Muscle of arm (tissue), 14 donors: ENCODE results near the gene RBM4B. TPM values are rescaled to one million over a fixed set of nuclear protein-coding genes. Genes with fewer than 3 reads are reported as not detected.
"Not testable (repeated sequence)": the region's sequence is repeated elsewhere in the genome, so short reads cannot be mapped to it uniquely, and the experiment has no call there.

Experiments
- DNase-seq: peaks from one replicate; pipeline ENCODE4 v3.0.0-alpha.2; 2013
- long read RNA-seq, 11 donors: transcript quantifications; one replicate each; lab custom pipeline, GENCODE V29; 2026
- polyA plus RNA-seq, 12 donors: library from polyadenylated mRNA; unstranded; fragments of 120-200 nt; gene quantifications; one replicate each; pipeline ENCODE4 v1.2.1, GENCODE V29; 2013; ENCODE audit not compliant: insufficient read length in 12 of 12

RBM4B gene
- polyA plus RNA-seq = 10 to 100 TPM in 11 of 12 donors, not detected in 1; 29.2 to 54.5 (median 34.5) TPM
- long read RNA-seq, donor 1, partial matches to known transcripts = 0 of 5 reads
- long read RNA-seq, donor 1, other reads (novel, unspliced or antisense) = 0 of 5 reads
- long read RNA-seq, donor 2, partial matches to known transcripts = 0 of 5 reads
- long read RNA-seq, donor 2, other reads (novel, unspliced or antisense) = 0 of 5 reads
- long read RNA-seq, donor 3, partial matches to known transcripts = 0 of 6 reads
- long read RNA-seq, donor 3, other reads (novel, unspliced or antisense) = 0 of 6 reads
- long read RNA-seq, donor 4, partial matches to known transcripts = 12 of 35 reads
- long read RNA-seq, donor 4, other reads (novel, unspliced or antisense) = 20 of 35 reads
- long read RNA-seq, donor 5 = 0 reads
- long read RNA-seq, donor 6, partial matches to known transcripts = 5 of 7 reads
- long read RNA-seq, donor 6, other reads (novel, unspliced or antisense) = 0 of 7 reads
- long read RNA-seq, donor 7, partial matches to known transcripts = 0 of 1 reads
- long read RNA-seq, donor 7, other reads (novel, unspliced or antisense) = 0 of 1 reads
- long read RNA-seq, donor 8, transcript RBM4B-206 (2 exons, 1,646 nt) = major isoform, 5 of 9 reads
- long read RNA-seq, donor 8, partial matches to known transcripts = 0 of 9 reads
- long read RNA-seq, donor 8, other reads (novel, unspliced or antisense) = 0 of 9 reads
- long read RNA-seq, donor 9, partial matches to known transcripts = 0 of 4 reads
- long read RNA-seq, donor 9, other reads (novel, unspliced or antisense) = 0 of 4 reads
- long read RNA-seq, donor 10, transcript RBM4B-201 (4 exons, 1,840 nt) = major isoform, 5 of 20 reads
- long read RNA-seq, donor 10, partial matches to known transcripts = 13 of 20 reads
- long read RNA-seq, donor 10, other reads (novel, unspliced or antisense) = 0 of 20 reads
- long read RNA-seq, donor 11, transcript RBM4B-201 (4 exons, 1,840 nt) = major isoform, 7 of 12 reads
- long read RNA-seq, donor 11, partial matches to known transcripts = 0 of 12 reads
- long read RNA-seq, donor 11, other reads (novel, unspliced or antisense) = 0 of 12 reads

GRCh38 chr11:66677599-66678375 lies at the start of gene RBM4B:
Gene RBM4B, minus strand, starts transcription at chr11:66677887. Its CDS starts 808 bp downstream, at chr11:66677079.
- DNase-seq = peak; percentile 98

DNA sequence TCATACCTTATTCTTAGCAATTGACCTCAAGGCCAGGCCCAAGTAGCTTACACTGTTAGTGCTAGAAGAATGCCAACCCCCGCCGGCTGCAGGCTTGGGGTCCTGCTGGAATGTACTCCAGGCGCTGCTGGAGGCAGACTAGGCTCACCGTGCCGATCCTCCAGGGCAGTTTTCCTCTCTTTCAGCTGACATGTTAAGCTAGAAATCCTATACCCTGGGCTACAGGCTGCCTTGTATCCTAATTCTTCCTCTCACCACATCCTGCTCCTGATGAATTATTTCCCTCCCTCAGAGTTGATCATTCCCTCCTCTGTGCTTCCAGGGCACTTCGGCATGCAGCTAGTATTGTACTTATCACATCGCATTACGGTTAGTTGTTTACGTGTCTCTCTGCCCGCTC lies 48.0 kb upstream of the RBM4B start:
- DNase-seq = no peak

DNA sequence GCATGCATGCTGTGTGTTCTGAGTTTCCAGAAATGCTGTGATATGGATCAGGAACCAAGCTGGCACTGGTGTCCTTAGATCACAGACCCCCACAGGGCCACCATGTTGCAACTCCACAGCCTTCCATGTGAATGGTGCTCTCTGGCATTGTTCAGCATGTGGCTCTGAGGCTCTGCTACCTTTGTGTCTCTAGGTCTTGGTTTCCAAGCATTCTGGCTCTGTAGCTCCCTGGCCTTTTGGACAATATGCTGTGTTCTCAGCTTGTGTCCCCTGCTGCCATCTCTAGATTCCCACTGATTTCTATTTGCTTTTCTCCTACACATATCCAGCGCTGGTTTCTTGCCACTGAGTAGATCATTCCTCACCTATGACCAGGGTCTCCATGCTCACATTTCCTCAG lies 47.4 kb upstream of the RBM4B start:
- no peak for DNase-seq

- not testable (repeated sequence) for DNase-seq
Measured at GRCh38 chr11:66724167-66724566, 46.5 kb upstream of the RBM4B start.

- no peak for DNase-seq
Measured at GRCh38 chr11:66723693-66724092, 46.0 kb upstream of the RBM4B start.

GRCh38 chr11:66722745-66723651 lies 45.3 kb upstream of the RBM4B start:
- DNase-seq = no peak

- no peak for DNase-seq
Measured at GRCh38 chr11:66721939-66722338, 44.3 kb upstream of the RBM4B start.

- no peak for DNase-seq
Measured at GRCh38 chr11:66720899-66721470, 43.3 kb upstream of the RBM4B start.

DNA sequence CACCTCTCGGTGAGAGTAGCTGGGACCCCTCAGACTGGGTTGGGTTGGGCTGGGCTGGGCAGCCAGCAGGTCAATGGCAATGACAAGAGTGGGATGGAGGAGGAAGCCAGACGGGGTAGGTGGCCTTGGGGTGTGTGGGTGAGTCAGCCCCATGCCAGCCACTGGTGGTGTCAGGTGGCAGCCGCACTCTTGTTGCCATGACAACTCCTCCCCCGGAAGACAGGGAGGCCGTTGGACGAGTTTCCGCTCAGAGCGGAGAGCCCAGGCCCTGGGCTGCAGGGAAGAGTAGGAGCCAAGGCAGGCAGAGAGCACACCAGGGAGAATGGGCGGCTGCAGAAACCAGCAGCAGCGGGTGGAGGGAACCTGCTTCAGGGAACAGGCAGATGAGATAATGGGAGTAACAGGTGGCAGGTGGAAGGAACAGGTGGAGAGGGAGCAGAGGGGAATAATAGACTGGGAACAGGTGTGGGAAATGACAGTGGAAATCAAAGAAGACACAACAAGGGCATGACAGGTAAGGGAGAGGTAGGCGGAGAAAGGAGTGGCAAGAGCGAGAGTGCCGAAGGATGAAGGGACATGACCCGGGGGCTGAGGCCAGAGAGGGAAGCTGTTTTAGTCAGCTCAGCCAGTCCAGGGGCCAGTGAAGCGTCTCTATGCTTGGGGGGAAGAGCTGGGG lies 42.7 kb upstream of the RBM4B start:
- no peak for DNase-seq

- DNase-seq = no peak
Measured at GRCh38 chr11:66719111-66719872, 41.6 kb upstream of the RBM4B start.

DNA sequence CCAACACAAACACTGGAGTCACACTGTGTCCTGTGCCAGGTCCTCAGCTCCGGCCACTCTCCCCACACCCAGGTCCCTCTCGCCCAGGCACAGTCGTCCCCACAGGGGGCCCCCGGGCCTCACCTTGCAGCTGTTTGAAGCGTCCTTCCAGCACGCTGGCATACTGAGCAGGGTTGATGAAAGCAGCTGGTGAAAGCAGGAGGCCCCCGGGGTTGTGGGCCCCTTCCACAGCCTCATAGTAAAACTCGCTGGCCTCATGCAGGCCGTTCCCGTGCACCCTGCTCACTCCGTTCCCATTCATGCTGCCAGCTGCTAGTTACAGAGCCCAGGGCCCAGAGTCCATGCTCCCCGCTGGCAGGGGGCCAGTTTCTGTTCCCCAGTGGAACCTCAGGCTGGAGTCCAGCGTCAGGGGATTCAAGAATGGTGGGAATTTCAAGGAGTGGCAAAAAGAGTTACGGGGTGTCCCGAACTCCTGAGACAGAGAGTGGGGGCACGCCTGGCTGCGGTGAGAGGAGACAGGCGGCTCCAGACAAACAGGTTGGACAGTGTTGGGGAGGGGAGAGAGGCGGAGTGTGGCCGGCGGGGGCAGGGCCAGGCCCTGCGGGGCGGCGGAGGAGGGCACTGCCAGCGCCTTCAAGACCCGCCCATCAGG lies 40.8 kb upstream of the RBM4B start:
- DNase-seq = no peak

DNA sequence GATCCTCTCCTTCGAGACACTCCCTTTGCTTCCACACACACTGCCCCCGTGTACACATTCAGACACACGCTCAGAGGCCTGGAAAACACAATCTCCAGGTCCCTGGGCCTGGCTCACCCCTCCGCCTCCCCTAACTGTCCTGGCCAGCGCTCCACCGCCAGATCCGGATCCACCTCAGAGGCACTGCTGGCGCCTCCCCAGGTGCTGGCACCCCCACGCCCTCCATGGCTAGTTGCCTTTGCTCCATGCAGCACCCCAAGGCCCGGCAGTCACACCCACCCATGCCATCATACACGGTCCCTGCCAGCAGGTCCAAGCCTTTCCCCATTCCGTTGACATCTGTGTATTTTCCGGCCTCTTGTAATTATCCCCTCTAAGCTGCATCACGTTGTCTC lies 40.2 kb upstream of the RBM4B start:
- no peak for DNase-seq

GRCh38 chr11:66716996-66717395 lies 39.3 kb upstream of the RBM4B start:
- no peak for DNase-seq

DNA sequence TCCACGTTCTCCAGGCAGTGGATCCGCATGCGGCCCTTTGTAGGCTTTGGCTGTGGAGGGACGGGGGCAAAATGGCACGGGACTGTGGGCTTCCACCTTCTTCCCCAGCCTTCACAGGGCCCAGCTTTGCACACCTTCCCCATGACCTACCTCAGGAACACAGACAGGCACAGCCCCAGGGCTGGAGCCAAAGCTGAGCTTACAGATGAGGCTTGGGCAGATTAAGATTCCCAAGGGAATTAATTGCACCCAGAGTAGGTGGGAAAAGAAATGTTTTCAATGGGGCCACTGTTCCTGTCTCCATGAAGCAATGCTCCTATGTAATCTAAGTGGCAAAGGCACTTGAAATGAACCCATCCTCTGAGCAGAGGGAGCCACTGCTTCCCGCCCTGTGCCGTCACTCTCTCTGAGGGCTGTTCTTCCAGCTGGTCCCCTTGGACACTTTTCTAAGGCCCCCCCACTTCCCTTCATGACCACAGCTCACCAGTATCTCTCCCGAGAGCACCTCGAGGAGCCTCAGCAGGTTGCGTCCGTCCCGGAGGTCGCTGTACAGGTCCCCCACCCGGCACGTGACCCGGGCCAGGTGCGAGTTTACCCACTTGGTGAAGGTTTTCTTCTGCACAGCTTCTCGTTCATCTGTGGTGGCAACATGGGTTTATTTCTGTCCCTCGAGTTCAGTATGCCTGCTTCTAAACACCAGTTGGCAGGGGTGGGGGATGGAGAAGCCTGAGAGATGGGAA lies 37.8 kb upstream of the RBM4B start:
- DNase-seq = no peak

DNA sequence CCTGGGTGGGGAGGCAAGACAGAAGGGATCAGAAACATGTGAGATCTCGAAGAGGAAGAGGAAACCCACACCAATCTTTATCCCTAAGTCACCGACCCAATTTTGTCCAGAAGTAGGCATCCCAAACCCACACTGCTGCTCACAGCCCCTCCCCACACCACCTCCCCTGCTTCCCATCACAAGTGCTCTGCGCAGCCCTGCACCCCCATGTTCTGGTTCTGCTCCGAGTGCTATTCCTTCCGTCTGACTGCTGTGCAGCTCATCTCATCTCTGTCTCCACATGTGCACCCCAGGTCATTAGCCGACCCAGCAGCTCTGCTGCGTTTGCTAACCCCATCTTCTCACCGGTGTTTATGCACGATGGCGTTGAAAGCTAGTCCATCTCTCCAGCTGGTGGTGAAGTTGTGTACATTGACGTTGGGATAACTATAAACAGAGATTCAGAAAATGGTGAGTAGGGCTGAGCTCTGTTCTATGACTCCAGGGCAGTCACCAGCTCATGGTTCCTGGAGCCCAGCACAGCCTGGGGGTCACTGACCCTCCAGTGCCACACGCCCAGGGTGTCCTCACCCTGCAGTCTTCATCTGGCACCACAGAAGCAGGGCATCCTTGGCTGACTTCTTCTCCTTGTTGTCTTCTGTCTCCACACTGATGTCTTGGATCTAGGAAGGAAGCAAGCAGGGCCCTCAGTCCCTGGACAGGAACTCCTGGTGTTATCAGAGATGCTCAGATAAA lies 36.2 kb upstream of the RBM4B start:
- DNase-seq = no peak

- DNase-seq = no peak
Measured at GRCh38 chr11:66710384-66710930, 32.8 kb upstream of the RBM4B start.
